ENCODE measurements around the gene USP44.
"Not testable (repeated sequence)": the region's sequence is repeated elsewhere in the genome, so short reads cannot be mapped to it uniquely, and the experiment has no call there.

The USP44 gene

GRCh38 chr12:95551305-95551704 is at the start of gene USP44:
USP44 (minus strand) TSS chr12:95551476; CDS start chr12:95534256, 17,220 bp downstream.
- DNase-seq (ENCODE audit: low spot score), result no peak

DNA sequence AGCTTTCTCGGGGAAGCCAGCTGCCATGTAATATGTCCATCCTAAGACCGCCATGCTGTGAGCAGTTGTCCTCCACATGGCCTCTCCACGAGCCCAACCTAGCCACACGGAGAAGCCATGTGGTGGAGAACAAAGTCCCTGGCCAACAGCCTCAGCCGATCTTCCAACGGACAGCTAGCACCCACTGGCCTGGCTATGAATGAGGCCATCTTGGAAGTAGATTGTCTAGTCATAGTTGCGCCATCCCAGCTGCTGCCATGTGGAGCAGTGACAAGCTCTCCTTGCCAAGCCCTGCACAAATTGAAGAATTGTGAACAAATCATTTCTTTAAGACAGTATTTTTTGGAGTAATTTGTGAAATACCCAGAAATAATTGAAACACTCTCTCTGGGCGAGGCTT is 49.3 kb upstream of the USP44 start:
- DNase-seq (ENCODE audit: low spot score), result no peak

DNA sequence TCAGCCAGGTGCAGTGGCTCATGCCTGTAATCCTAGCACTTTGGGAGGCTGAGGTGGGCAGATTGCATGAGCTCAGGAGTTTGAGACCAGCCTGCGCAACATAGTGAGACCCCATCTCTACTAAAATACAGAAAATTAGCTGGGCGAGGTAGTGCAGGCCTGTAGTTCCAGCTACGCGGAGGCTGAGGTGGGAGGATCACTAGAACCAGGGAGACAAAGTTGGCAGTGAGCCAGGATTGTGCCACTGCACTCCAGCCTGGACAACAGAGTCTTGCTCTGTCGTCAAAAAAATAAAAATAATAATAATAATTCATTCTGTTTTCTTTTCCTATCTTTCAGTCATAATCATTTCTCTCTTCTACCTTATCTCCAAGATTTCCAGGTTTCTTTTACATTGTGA is 48.6 kb upstream of the USP44 start:
- DNase-seq (ENCODE audit: low spot score), result no peak

GRCh38 chr12:95594136-95594535 is 42.9 kb upstream of the USP44 start:
- DNase-seq (ENCODE audit: low spot score), result no peak

DNA sequence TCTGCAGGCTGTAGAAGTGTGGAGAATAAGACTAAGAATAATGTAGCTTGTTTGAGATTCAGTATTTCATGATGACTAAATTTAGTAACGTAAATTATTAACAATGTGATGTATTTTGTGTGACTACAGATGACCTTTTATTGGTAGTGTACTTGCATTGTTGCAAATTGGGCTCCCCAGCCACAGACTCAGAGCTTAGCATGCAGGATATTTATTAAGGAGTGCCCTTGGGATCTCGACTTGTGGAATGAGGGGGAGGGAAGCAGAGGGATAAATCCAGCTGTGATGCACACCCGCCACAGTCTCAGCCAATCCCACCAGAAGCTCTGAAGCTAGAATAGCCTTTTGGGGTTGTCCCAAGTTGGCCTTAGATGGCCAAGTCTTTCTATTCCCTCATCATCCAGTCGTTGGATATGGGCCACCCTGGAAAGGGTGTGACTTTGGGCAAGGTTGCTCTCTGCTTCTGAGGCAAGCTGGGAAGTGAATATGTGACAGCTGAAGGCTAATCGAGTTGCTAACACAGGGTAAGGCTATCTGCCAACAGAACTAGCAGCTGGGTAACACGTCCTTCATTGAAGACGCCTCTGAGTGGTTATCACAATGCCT is 42.1 kb upstream of the USP44 start:
- no peak for DNase-seq (ENCODE audit: low spot score)

DNA sequence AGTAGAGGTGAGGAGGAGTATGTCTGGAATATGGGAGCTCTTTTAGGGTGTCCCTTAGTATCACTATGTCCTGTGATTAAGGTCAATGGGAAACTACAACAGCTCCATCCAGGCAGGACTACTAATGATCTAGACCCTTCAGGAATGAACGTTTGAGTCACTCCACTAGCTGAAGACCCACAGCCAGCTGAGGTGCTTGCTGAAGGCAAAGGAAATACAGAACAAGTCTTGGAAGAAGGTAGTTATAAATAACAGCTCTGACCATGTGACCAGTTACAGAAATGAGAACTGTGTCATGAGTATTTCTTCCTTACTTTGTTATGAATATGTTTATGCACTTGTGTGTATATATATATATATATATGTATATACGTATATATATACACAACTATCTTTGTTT is 40.5 kb upstream of the USP44 start:
- no peak for DNase-seq (ENCODE audit: low spot score)

GRCh38 chr12:95590775-95591174 is 39.5 kb upstream of the USP44 start:
- no peak for DNase-seq (ENCODE audit: low spot score)

DNA sequence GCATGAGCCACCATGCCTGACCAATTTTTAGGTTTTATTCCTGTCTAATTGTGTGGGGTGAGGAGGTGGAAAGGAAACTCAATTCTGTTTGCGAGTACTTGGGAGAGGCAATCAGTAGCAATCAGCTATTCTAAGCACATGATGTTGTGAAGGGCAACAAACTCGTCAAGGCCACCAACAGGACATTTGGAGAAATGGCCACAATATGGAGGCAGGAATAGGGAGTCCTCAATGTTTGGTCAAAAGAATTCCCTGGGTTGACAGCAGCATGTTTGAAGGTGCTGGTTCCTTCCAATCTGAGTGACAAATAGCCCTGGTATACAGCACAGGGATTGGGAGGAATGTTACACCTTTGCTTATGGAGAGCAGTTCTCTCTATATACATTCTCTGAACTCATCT is 32.7 kb upstream of the USP44 start:
- no peak for DNase-seq (ENCODE audit: low spot score)

DNA sequence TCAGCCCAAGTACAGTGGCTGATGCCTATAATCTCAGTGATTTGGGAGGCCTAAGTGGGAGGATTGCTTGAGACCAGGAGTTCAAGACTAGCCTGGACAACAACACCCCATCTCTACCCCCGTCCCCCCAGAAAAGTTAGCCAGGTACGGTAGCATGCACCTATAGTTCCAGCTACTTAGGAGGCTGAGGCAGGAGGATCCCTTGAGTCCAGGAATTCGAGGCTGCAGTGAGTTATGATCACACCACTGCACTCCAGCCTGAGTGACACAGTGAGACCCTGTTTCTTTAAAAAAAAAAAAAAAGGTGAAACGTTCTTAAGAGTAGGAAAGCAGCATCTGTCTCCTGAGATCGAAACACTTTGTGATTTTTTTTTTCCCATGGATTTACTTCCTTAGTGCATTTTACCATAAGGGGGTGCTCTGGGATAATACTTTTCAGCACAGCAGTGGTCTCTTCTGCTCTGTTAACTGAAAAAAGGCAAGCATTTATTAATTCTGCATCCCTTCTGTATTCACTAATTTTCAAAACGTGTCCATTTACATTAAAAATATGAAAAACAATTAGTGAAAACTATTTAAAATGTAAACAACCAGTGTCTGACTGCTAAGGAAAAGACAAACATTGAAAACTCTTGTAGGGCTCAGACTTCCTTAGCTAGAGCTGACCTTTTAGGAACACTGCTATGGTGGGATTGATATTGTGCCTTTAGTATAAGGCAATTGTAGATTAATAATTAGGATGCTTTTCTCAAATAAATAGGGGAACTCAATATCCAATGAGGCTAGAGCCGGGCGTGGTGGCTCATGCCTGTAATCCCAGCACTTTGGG is 31.2 kb upstream of the USP44 start:
- DNase-seq (ENCODE audit: low spot score), result peak; percentile 11

DNA sequence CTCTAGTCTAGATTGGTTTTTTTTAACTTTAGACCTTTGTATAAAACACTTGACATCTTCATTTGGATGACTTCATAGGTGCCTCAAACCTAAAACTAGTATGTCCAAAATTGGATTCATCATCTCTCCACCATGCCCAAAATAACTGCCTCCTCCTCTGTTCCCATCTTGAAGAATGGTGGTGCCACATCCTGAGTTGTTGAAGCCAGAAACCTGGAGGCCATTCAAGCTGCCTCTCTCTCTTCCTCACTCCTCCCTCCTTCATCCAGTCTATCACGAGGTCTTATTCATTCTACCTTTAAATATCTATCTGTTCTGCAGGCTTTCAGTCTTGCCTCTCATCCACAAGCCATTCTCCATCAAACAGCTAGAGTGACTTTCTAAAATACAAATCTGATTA is 26.5 kb upstream of the USP44 start:
- no peak for DNase-seq (ENCODE audit: low spot score)

- peak; percentile 44 for DNase-seq (ENCODE audit: low spot score)
Measured at GRCh38 chr12:95574799-95575452, 23.6 kb upstream of the USP44 start.

DNA sequence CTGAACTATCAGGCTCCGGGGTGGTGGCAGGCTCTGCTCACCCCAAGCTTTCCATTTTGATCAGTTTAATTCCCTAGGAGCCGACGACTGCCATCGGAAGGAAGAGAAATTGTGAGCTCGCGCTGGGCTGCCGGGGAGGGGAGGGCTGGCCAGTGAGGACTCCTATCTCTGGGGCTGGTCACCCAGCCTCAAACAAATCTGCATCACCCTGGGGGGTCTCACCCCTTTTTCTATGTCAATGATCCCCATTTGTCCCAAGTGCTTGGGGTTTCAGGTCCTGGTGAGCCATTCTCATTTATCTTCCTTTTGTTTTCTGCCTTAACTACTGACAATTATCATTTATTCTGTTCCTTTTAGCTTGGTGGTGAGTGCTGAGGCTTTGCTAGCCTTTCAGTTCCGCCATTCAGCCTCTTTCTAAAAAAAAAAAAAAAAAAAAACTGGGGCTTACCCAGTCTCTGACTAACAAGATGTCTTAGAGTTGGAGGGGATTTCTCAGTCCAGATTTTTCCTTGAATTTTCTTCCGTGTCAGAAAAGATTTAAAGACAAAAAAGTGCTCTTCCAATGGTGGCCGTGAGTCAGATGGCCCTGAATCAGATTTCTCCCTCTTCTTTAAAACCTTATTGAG is 22.8 kb upstream of the USP44 start:
- no peak for DNase-seq (ENCODE audit: low spot score)

DNA sequence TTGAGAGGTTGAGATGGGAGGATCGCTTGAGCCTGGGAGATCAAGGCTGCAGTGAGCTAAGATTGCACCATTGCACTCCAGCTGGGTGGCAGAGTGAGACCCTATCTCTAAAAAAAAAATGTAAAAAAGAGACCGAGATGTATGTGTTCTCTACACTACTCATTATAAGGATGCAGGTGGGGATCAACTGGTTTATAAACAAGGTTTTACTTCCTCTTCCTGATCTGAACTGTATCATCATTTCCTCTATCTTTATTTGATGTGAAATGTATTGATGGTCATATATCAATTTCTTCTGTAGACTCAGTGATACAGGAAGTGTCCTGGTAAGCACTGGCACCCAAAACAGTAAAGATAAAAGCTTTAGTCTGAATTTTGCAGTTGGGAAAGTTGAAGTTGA is 20.1 kb upstream of the USP44 start:
- no peak for DNase-seq (ENCODE audit: low spot score)

- not testable (repeated sequence) for DNase-seq (ENCODE audit: low spot score)
Measured at GRCh38 chr12:95568045-95568444, 16.8 kb upstream of the USP44 start.

- no peak for DNase-seq (ENCODE audit: low spot score)
Measured at GRCh38 chr12:95557625-95558024, 6.3 kb upstream of the USP44 start.

DNA sequence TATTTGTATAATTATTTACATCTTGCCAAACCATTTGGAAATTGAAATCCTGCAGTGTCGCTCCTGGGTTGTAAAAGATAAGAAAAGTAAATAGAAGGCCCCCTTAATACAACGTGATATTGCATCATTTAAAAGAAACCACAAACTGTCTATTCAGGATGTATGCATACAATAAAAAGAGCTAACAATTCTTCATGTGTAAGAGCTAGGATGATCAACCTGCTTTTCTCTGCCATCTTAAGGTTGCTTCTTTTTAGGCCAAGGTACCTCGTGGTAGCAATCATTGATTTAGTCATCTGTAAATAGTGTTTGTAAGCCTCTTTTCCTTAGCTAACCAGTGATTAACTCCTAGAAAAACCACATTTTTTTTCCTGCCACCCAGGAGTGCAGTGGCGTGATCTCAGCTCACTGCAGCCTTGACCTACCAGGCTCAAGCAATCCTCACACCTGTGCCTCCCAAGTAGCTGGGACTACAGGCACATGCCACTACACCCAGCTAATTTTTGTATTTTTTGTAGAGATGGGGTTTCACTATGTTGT is 3.3 kb upstream of the USP44 start:
- DNase-seq (ENCODE audit: low spot score), result no peak

DNA sequence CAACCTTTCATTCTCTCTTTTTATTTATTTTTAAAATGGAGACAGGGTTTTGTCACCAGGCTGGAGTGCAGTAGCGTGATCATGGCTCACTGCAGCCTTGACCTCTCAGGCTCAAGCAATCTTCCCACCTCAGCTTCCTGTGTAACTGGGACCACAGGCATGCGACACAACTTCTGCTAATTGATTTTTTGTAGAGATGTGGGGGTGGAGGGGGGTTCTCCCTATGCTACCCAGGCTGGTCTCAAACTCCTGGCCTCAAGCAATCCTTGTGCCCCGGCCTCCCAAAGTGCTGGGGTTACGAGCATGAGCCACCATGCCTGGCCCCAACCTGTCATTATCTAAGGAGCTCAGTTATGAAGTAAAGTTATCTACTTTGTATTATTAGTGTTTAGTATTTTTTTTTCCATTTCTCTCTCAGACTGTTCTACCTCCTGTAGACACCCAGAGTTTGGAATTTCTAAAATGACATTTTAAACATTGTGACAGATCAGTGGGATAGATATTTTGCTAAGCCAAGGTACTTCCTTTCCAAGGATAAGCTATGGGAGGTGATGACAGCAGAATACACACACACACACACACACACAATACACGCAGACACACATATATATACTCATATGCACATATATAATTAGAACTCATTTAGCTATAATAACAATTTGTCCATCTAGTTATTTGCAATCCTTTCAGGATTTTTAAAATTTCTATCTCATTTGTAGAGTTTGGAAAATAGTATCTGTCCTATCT is 2.1 kb upstream of the USP44 start:
- no peak for DNase-seq (ENCODE audit: low spot score)

DNA sequence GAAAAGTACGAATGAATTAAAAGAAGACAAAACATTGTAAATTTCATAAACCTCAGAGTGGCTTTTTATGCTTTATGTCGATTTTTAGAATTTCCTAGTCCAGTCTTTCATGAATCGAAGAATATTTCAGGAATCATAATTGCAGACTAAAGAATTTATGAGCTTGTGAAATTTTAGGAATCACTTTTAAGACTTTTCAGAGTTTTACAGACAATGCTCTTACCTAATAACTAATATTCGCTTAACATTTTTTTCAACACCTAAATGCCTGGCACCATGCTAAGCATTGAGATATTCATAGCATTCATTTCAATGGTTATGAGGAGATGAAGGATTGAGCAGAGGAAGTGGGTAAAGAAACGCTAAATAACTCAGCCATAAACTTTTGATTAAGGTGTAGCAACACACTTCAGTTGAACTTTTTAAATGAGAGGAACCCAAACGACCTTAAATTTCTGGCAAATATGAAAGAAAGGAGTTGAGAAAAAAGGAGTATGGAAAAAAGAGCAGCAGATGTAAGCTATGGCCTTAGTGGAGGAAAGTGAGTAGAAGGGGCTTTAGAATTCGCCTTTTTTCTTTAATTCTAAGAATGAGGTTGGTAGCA is 739 bp upstream of the USP44 start:
- no peak for DNase-seq (ENCODE audit: low spot score)

- DNase-seq (ENCODE audit: low spot score), result no peak
Measured at GRCh38 chr12:95549392-95550084, 1.7 kb downstream of the USP44 start.

DNA sequence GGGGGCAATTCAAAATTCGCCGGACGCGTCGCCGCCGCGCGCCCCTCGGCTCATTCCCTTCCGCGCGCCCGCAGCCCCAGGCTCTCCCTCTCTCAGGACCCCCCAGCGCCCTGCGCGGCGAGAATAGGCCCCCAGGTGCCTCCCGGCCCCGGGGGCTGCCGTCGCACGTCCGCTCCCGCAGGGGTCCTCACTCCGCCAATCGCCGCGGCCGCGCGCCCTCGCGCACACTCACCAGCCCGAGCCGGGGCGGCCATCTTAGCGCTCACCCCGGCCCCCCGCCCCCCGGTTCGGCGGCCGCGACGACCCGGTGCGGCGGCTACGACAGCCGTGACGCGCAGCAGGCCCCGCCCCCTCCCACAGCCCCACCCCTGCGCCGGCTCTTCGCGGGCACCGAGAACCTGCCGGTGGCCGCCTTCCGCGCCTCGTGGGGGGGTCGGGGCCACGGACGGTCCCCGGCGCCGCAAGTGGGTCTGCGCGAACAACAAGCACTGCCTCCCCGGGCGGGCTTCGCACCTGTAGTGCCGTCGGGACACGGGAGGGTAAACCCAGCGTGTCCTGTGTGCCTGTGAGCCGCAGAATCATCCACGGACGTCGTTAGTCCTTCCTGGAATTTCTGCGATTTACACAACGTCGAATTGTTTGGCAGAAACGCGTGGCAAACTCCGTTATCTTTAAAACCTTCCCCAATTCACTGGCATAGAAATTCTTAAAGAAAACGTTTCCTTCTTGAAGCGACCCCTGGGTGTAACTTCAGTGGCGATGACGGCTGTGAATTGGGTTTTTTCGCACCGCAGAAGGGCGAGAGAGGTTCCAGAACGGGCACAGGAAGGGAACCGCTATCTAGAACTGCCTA is 2.5 kb downstream of the USP44 start:
- peak; percentile 47 for DNase-seq (ENCODE audit: low spot score)

All from putamen (tissue), 1 donor.